Measurements from ENCODE around the gene CLTC.

DNA sequence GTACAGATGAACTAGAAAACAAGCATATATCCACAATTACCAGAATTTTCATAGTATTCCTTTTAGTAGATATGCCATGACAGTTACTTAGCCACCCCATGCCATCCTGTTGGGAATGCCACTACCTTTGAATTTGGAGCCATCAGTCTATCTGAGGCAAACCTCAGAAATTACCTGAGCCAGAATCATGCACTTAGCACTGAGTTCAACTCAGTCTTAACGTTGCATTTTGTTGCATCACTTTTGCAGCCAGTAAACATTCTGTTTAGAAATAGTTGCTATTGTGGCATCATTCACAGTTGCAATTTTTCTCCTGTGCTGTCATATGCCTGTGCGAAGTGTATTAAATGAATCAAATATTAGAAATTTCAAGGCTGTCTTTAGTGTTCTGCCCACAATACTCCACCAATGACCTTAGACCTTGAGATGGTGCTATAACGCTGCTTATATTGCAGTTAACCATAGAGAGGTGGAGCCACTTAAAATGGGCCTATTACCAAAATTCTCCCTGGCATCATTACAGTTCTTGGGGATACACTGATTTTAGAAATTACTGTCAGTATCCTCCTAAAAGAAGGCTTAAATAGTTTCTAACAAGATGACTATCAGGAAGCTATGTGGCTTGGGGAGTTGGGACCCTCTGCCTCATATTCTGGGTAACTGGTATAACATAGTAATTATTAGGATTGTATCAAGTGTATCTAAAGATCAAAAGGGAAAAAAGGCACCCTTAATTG is 76.4 kb downstream of the CLTC start:
- TF ChIP-seq, protein P1, sequence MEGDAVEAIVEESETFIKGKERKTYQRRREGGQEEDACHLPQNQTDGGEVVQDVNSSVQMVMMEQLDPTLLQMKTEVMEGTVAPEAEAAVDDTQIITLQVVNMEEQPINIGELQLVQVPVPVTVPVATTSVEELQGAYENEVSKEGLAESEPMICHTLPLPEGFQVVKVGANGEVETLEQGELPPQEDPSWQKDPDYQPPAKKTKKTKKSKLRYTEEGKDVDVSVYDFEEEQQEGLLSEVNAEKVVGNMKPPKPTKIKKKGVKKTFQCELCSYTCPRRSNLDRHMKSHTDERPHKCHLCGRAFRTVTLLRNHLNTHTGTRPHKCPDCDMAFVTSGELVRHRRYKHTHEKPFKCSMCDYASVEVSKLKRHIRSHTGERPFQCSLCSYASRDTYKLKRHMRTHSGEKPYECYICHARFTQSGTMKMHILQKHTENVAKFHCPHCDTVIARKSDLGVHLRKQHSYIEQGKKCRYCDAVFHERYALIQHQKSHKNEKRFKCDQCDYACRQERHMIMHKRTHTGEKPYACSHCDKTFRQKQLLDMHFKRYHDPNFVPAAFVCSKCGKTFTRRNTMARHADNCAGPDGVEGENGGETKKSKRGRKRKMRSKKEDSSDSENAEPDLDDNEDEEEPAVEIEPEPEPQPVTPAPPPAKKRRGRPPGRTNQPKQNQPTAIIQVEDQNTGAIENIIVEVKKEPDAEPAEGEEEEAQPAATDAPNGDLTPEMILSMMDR (IDR thresholded peaks at IDR 0.05), result no peak
- no peak for TF ChIP-seq POLR2AphosphoS5 (IDR thresholded peaks at IDR 0.05)

All from prostate gland (tissue), 2 donors.